Measurements from ENCODE around the gene ZNF491. TPM values are rescaled to one million over a fixed set of nuclear protein-coding genes. Genes with fewer than 3 reads are reported as not detected.

Gene ZNF491
- total and polyA plus RNA-seq, 9 of the 15 experiments (the other 6 are each of a cell fraction or from before 2014, with no cell fraction given) = 0.19 to 0.95 (median 0.39) TPM; not detected in 1

DNA sequence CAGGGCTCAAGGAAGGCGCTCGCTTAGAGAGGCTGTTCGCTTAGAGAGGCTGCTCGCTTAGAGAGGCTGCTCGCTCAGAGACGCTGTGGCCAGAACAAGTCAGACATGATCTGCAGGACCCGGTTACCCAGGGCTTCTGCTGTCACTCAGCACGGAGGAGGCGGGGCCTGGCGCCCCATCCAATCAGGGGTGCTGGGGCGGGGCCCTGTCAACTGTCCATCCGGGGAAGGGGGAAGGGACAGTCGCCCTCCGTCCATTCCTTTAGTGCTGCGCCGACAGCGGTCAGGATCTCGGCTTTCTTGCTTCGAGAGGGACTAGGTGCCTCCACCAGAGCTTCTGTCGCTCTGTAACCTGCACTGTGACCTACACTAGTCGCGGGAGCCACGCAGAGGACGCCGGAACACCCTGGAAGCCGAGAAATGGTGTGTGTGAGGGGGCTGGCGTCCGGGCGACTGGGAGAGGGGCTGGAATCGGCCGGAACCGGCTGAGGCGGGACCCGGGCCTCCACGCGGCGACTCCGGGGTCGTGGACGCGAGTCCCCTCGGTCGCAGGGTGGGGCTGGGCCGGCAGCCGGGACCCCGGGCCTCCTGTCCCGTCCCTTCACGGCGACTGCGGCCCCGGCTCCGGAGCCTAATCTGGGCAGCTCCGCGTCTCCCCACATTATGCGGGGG is 15.8 kb downstream of the ZNF491 start, which contains the start of gene ZNF440 (continued):
- TF ChIP-seq, protein P1, sequence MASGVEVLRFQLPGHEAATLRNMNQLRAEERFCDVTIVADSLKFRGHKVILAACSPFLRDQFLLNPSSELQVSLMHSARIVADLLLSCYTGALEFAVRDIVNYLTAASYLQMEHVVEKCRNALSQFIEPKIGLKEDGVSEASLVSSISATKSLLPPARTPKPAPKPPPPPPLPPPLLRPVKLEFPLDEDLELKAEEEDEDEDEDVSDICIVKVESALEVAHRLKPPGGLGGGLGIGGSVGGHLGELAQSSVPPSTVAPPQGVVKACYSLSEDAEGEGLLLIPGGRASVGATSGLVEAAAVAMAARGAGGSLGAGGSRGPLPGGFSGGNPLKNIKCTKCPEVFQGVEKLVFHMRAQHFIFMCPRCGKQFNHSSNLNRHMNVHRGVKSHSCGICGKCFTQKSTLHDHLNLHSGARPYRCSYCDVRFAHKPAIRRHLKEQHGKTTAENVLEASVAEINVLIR (CRISPR knock-in tag; IDR thresholded peaks at IDR 0.05) = no peak
- no peak for TF ChIP-seq CBX5 (IDR thresholded peaks at IDR 0.05; ENCODE audit: borderline replicate concordance, low read depth)
- peak in 1 of 2 experiments; percentile 49; a peak in 1 of 4 replicates for TF ChIP-seq HDAC1 (IDR thresholded peaks at IDR 0.05)
- TF ChIP-seq ARID1B (IDR thresholded peaks at IDR 0.05) = no peak
- TF ChIP-seq, protein P2, sequence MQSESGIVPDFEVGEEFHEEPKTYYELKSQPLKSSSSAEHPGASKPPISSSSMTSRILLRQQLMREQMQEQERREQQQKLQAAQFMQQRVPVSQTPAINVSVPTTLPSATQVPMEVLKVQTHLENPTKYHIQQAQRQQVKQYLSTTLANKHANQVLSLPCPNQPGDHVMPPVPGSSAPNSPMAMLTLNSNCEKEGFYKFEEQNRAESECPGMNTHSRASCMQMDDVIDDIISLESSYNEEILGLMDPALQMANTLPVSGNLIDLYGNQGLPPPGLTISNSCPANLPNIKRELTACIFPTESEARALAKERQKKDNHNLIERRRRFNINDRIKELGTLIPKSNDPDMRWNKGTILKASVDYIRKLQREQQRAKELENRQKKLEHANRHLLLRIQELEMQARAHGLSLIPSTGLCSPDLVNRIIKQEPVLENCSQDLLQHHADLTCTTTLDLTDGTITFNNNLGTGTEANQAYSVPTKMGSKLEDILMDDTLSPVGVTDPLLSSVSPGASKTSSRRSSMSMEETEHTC (IDR thresholded peaks at IDR 0.05) = no peak
- TF ChIP-seq MTA3 (IDR thresholded peaks at IDR 0.05; ENCODE audit: borderline replicate concordance) = peak; percentile 79
- no peak for TF ChIP-seq SMAD2 (IDR thresholded peaks at IDR 0.05; ENCODE audit: low read depth, low read length)
- TF ChIP-seq, protein P3, sequence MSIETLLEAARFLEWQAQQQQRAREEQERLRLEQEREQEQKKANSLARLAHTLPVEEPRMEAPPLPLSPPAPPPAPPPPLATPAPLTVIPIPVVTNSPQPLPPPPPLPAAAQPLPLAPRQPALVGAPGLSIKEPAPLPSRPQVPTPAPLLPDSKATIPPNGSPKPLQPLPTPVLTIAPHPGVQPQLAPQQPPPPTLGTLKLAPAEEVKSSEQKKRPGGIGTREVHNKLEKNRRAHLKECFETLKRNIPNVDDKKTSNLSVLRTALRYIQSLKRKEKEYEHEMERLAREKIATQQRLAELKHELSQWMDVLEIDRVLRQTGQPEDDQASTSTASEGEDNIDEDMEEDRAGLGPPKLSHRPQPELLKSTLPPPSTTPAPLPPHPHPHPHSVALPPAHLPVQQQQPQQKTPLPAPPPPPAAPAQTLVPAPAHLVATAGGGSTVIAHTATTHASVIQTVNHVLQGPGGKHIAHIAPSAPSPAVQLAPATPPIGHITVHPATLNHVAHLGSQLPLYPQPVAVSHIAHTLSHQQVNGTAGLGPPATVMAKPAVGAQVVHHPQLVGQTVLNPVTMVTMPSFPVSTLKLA (conservative IDR thresholded peaks at IDR 0.05) = peak in 1 of 2 experiments; percentile 59; a peak in 3 of 4 replicates
- TF ChIP-seq ZKSCAN8 (CRISPR knock-in tag; IDR thresholded peaks at IDR 0.05) = no peak
- TF ChIP-seq CCNT2 (IDR thresholded peaks at IDR 0.05; ENCODE audit: borderline replicate concordance, extremely low read depth, insufficient read length, low read depth, low read length) = no peak
- TF ChIP-seq, protein P4, sequence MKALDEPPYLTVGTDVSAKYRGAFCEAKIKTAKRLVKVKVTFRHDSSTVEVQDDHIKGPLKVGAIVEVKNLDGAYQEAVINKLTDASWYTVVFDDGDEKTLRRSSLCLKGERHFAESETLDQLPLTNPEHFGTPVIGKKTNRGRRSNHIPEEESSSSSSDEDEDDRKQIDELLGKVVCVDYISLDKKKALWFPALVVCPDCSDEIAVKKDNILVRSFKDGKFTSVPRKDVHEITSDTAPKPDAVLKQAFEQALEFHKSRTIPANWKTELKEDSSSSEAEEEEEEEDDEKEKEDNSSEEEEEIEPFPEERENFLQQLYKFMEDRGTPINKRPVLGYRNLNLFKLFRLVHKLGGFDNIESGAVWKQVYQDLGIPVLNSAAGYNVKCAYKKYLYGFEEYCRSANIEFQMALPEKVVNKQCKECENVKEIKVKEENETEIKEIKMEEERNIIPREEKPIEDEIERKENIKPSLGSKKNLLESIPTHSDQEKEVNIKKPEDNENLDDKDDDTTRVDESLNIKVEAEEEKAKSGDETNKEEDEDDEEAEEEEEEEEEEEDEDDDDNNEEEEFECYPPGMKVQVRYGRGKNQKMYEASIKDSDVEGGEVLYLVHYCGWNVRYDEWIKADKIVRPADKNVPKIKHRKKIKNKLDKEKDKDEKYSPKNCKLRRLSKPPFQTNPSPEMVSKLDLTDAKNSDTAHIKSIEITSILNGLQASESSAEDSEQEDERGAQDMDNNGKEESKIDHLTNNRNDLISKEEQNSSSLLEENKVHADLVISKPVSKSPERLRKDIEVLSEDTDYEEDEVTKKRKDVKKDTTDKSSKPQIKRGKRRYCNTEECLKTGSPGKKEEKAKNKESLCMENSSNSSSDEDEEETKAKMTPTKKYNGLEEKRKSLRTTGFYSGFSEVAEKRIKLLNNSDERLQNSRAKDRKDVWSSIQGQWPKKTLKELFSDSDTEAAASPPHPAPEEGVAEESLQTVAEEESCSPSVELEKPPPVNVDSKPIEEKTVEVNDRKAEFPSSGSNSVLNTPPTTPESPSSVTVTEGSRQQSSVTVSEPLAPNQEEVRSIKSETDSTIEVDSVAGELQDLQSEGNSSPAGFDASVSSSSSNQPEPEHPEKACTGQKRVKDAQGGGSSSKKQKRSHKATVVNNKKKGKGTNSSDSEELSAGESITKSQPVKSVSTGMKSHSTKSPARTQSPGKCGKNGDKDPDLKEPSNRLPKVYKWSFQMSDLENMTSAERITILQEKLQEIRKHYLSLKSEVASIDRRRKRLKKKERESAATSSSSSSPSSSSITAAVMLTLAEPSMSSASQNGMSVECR (CRISPR knock-in tag; IDR thresholded peaks at IDR 0.05) = peak; percentile 34
- TF ChIP-seq DMBX1 (CRISPR knock-in tag; IDR thresholded peaks at IDR 0.05; ENCODE audit: borderline replicate concordance) = no peak
- no peak for TF ChIP-seq RHOXF2B (CRISPR knock-in tag; conservative IDR thresholded peaks at IDR 0.05)
- TF ChIP-seq, protein P5, sequence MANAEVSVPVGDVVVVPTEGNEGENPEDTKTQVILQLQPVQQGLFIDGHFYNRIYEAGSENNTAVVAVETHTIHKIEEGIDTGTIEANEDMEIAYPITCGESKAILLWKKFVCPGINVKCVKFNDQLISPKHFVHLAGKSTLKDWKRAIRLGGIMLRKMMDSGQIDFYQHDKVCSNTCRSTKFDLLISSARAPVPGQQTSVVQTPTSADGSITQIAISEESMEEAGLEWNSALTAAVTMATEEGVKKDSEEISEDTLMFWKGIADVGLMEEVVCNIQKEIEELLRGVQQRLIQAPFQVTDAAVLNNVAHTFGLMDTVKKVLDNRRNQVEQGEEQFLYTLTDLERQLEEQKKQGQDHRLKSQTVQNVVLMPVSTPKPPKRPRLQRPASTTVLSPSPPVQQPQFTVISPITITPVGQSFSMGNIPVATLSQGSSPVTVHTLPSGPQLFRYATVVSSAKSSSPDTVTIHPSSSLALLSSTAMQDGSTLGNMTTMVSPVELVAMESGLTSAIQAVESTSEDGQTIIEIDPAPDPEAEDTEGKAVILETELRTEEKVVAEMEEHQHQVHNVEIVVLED (CRISPR knock-in tag; IDR thresholded peaks at IDR 0.05) = no peak
- TF ChIP-seq MYC (IDR thresholded peaks at IDR 0.05; ENCODE audit: low read depth, low read length) = peak; percentile 50
- TF ChIP-seq MYC (CRISPR knock-in tag; IDR thresholded peaks at IDR 0.05; ENCODE audit: borderline replicate concordance, low read depth) = no peak
- no peak for TF ChIP-seq ZNF311 (CRISPR knock-in tag; IDR thresholded peaks at IDR 0.05)
- TF ChIP-seq BMI1 (IDR thresholded peaks at IDR 0.05; ENCODE audit: low read length) = no peak

Data from K562 (cell line).